ENCODE measurements around the gene PANK2. TPM values are rescaled to one million over a fixed set of nuclear protein-coding genes. Genes with fewer than 3 reads are reported as not detected.
A peak's percentile ranks its signal among the peaks of the same experiment; 100 is the strongest.

The PANK2 gene
- total RNA-seq, 5 donors from 2014 or later (not counting 1 experiment from before 2014, with no cell fraction given), result 45.0 to 67.0 (median 63.6) TPM

GRCh38 chr20:3861191-3861590, 28.0 kb upstream of the PANK2 start:
- peaks cover 51% of the 10 kb centered on the region for H3K36me3 Mint-ChIP-seq
- no peaks in the 10 kb centered on the region for H3K9me3 Mint-ChIP-seq
- H3K36me3 ChIP-seq (ENCODE audit: control insufficient read depth in 2 of 2, extremely low read depth in 1 of 2, insufficient read depth in 1 of 2, low read length in 1 of 2), result peaks cover 28 to 80% of the 10 kb centered on the region in 2 donors
- POLR2A ChIA-PET, result no interaction called here
- no peak for ATAC-seq (replicated peaks in 1 of 4)
- H3K4me3 Mint-ChIP-seq, result no peak overlapping the region
- no peak overlapping the region for H3K27ac ChIP-seq (ENCODE audit: low read length)
- H3K4me1 Mint-ChIP-seq, result peaks cover 3 to 8% (median 5%) of the 10 kb centered on the region in 3 donors
- CTCF ChIA-PET, result no interaction called here
- H3K27me3 Mint-ChIP-seq, result no peaks in the 10 kb centered on the region
- 94% methylated on average over 5 of the region's 7 CpGs for WGBS (ENCODE audit: insufficient coverage)
- no peaks in the 10 kb centered on the region for H3K9me3 ChIP-seq
- no peaks in the 10 kb centered on the region for H3K27me3 ChIP-seq (replicated peaks in 1 of 2; ENCODE audit: control insufficient read depth in 2 of 2, extremely low read depth in 1 of 2, insufficient read depth in 2 of 2, low read length in 1 of 2)
- no peak for DNase-seq
- H3K4me1 ChIP-seq (ENCODE audit: control insufficient read depth in 1 of 2, extremely low read depth in 1 of 2, insufficient read depth in 2 of 2, low read length in 2 of 2), result peaks cover 0 to 3% of the 10 kb centered on the region in 2 experiments
- no peak overlapping the region for H3K4me3 ChIP-seq (ENCODE audit: control insufficient read depth in 1 of 2, extremely low read depth in 1 of 2, low read length in 1 of 2)
- H3K27ac Mint-ChIP-seq, result no peak overlapping the region

GRCh38 chr20:3862333-3862732, 26.9 kb upstream of the PANK2 start:
- WGBS (ENCODE audit: insufficient coverage), result no CpG with 5 or more reads among the region's 1 CpG
- Mint-ChIP-seq H3K4me3 (no peak overlapping the region), H3K27me3 (no peaks in the 10 kb centered on the region), H3K27ac (no peak overlapping the region), H3K36me3 (peaks cover 54% of the 10 kb centered on the region), H3K4me1 (peaks cover 0 to 5% (median 0%) of the 10 kb centered on the region in 3 donors), H3K9me3 (no peaks in the 10 kb centered on the region)
- H3K4me3 ChIP-seq (ENCODE audit: control insufficient read depth in 1 of 2, extremely low read depth in 1 of 2, low read length in 1 of 2), result no peak overlapping the region
- no peaks in the 10 kb centered on the region for H3K9me3 ChIP-seq
- H3K27me3 ChIP-seq (replicated peaks in 1 of 2; ENCODE audit: control insufficient read depth in 2 of 2, extremely low read depth in 1 of 2, insufficient read depth in 2 of 2, low read length in 1 of 2), result no peaks in the 10 kb centered on the region
- POLR2A ChIA-PET, result no interaction called here
- CTCF ChIA-PET, result interaction anchor here (0.5 to 0.6 kb wide), 2 partner anchors 12 to 25 kb away, joined by 4 read pairs; no protein-coding TSS in a partner anchor
- peaks cover 0 to 3% of the 10 kb centered on the region in 2 experiments for H3K4me1 ChIP-seq (ENCODE audit: control insufficient read depth in 1 of 2, extremely low read depth in 1 of 2, insufficient read depth in 2 of 2, low read length in 2 of 2)
- DNase-seq (no peak), ATAC-seq (replicated peaks in 1 of 4) (no peak)
- peaks cover 29 to 80% of the 10 kb centered on the region in 2 donors for H3K36me3 ChIP-seq (ENCODE audit: control insufficient read depth in 2 of 2, extremely low read depth in 1 of 2, insufficient read depth in 1 of 2, low read length in 1 of 2)
- H3K27ac ChIP-seq (ENCODE audit: low read length), result no peak overlapping the region

- ChIA-PET POLR2A (no interaction called here), CTCF (no interaction called here)
- Histone ChIP-seq H3K27ac (ENCODE audit: low read length) (no peak overlapping the region), H3K9me3 (no peaks in the 10 kb centered on the region), H3K4me1 (ENCODE audit: control insufficient read depth in 1 of 2, extremely low read depth in 1 of 2, insufficient read depth in 2 of 2, low read length in 2 of 2) (peaks cover 0 to 3% of the 10 kb centered on the region in 2 experiments), H3K27me3 (replicated peaks in 1 of 2; ENCODE audit: control insufficient read depth in 2 of 2, extremely low read depth in 1 of 2, insufficient read depth in 2 of 2, low read length in 1 of 2) (no peaks in the 10 kb centered on the region), H3K4me3 (ENCODE audit: control insufficient read depth in 1 of 2, extremely low read depth in 1 of 2, low read length in 1 of 2) (no peak overlapping the region), H3K36me3 (ENCODE audit: control insufficient read depth in 2 of 2, extremely low read depth in 1 of 2, insufficient read depth in 1 of 2, low read length in 1 of 2) (peaks cover 20 to 77% of the 10 kb centered on the region in 2 donors)
- DNase-seq (no peak), ATAC-seq (replicated peaks in 1 of 4) (no peak)
- Mint-ChIP-seq H3K36me3 (peaks cover 49% of the 10 kb centered on the region), H3K4me1 (no peaks in the 10 kb centered on the region), H3K4me3 (no peak overlapping the region), H3K27ac (peak overlapping the region in 1 of 2 donors; percentile 58), H3K9me3 (no peaks in the 10 kb centered on the region), H3K27me3 (no peaks in the 10 kb centered on the region)
- WGBS (ENCODE audit: insufficient coverage), result 97% methylated on average over 6 of the region's 7 CpGs
Observed at GRCh38 chr20:3863317-3863716, 25.9 kb upstream of the PANK2 start.

- H3K9me3 ChIP-seq, result no peaks in the 10 kb centered on the region
- ATAC-seq (replicated peaks in 1 of 4) (no peak), DNase-seq (no peak)
- H3K36me3 ChIP-seq (ENCODE audit: control insufficient read depth in 2 of 2, extremely low read depth in 1 of 2, insufficient read depth in 1 of 2, low read length in 1 of 2), result peaks cover 20 to 76% of the 10 kb centered on the region in 2 donors
- Mint-ChIP-seq H3K27me3 (no peaks in the 10 kb centered on the region), H3K4me3 (no peak overlapping the region), H3K36me3 (peaks cover 46% of the 10 kb centered on the region), H3K27ac (no peak overlapping the region), H3K4me1 (no peaks in the 10 kb centered on the region), H3K9me3 (no peaks in the 10 kb centered on the region)
- peaks cover 0 to 3% of the 10 kb centered on the region in 2 experiments for H3K4me1 ChIP-seq (ENCODE audit: control insufficient read depth in 1 of 2, extremely low read depth in 1 of 2, insufficient read depth in 2 of 2, low read length in 2 of 2)
- 95% methylated on average over 5 of the region's 5 CpGs for WGBS (ENCODE audit: insufficient coverage)
- H3K27me3 ChIP-seq (replicated peaks in 1 of 2; ENCODE audit: control insufficient read depth in 2 of 2, extremely low read depth in 1 of 2, insufficient read depth in 2 of 2, low read length in 1 of 2), result no peaks in the 10 kb centered on the region
- ChIA-PET POLR2A (no interaction called here), CTCF (no interaction called here)
- no peak overlapping the region for H3K4me3 ChIP-seq (ENCODE audit: control insufficient read depth in 1 of 2, extremely low read depth in 1 of 2, low read length in 1 of 2)
- H3K27ac ChIP-seq (ENCODE audit: low read length), result no peak overlapping the region
Observed at GRCh38 chr20:3864518-3864917, 24.7 kb upstream of the PANK2 start.

GRCh38 chr20:3865152-3865886, 23.9 kb upstream of the PANK2 start:
- no peaks in the 10 kb centered on the region for H3K27me3 Mint-ChIP-seq
- Histone ChIP-seq H3K4me1 (ENCODE audit: control insufficient read depth in 1 of 2, extremely low read depth in 1 of 2, insufficient read depth in 2 of 2, low read length in 2 of 2) (peaks cover 0 to 3% of the 10 kb centered on the region in 2 experiments), H3K27me3 (replicated peaks in 1 of 2; ENCODE audit: control insufficient read depth in 2 of 2, extremely low read depth in 1 of 2, insufficient read depth in 2 of 2, low read length in 1 of 2) (no peaks in the 10 kb centered on the region), H3K9me3 (no peaks in the 10 kb centered on the region), H3K36me3 (ENCODE audit: control insufficient read depth in 2 of 2, extremely low read depth in 1 of 2, insufficient read depth in 1 of 2, low read length in 1 of 2) (peaks cover 25 to 75% of the 10 kb centered on the region in 2 donors), H3K27ac (ENCODE audit: low read length) (no peak overlapping the region), H3K4me3 (ENCODE audit: control insufficient read depth in 1 of 2, extremely low read depth in 1 of 2, low read length in 1 of 2) (no peak overlapping the region)
- H3K4me3 Mint-ChIP-seq, result no peak overlapping the region
- ATAC-seq (replicated peaks in 1 of 4) (no peak), DNase-seq (no peak)
- H3K27ac Mint-ChIP-seq, result no peak overlapping the region
- no peaks in the 10 kb centered on the region for H3K4me1 Mint-ChIP-seq
- WGBS (ENCODE audit: insufficient coverage), result 97% methylated on average over 11 of the region's 14 CpGs
- H3K9me3 Mint-ChIP-seq, result no peaks in the 10 kb centered on the region
- peaks cover 46% of the 10 kb centered on the region for H3K36me3 Mint-ChIP-seq
- POLR2A ChIA-PET, result interaction anchor here in 1 of 2 donors (0.7 kb wide), 1 partner anchor 20 kb away, joined by 22 read pairs; no protein-coding TSS in a partner anchor
- CTCF ChIA-PET, result interaction anchor here in 1 of 2 donors (0.6 kb wide), 1 partner anchor 10 kb away, joined by 6 read pairs; no protein-coding TSS in a partner anchor

- Mint-ChIP-seq H3K4me3 (no peak overlapping the region), H3K36me3 (peaks cover 50% of the 10 kb centered on the region), H3K27me3 (no peaks in the 10 kb centered on the region), H3K9me3 (no peaks in the 10 kb centered on the region), H3K4me1 (no peaks in the 10 kb centered on the region), H3K27ac (no peak overlapping the region)
- 93% methylated on average over 10 of the region's 14 CpGs for WGBS (ENCODE audit: insufficient coverage)
- no peak overlapping the region for H3K27ac ChIP-seq (ENCODE audit: low read length)
- H3K4me3 ChIP-seq (ENCODE audit: control insufficient read depth in 1 of 2, extremely low read depth in 1 of 2, low read length in 1 of 2), result no peak overlapping the region
- CTCF ChIA-PET, result interaction anchor here in 1 of 2 donors (0.5 to 0.6 kb wide), 2 partner anchors 10 to 226 kb away, joined by 6 to 7 read pairs; no protein-coding TSS in a partner anchor
- POLR2A ChIA-PET, result interaction anchor here in 1 of 2 donors (0.7 kb wide), 1 partner anchor 21 kb away, joined by 22 read pairs; no protein-coding TSS in a partner anchor
- H3K27me3 ChIP-seq (replicated peaks in 1 of 2; ENCODE audit: control insufficient read depth in 2 of 2, extremely low read depth in 1 of 2, insufficient read depth in 2 of 2, low read length in 1 of 2), result no peaks in the 10 kb centered on the region
- ATAC-seq (replicated peaks in 1 of 4), result no peak
- peaks cover 0 to 3% of the 10 kb centered on the region in 2 experiments for H3K4me1 ChIP-seq (ENCODE audit: control insufficient read depth in 1 of 2, extremely low read depth in 1 of 2, insufficient read depth in 2 of 2, low read length in 2 of 2)
- no peaks in the 10 kb centered on the region for H3K9me3 ChIP-seq
- H3K36me3 ChIP-seq (ENCODE audit: control insufficient read depth in 2 of 2, extremely low read depth in 1 of 2, insufficient read depth in 1 of 2, low read length in 1 of 2), result peaks cover 25 to 75% of the 10 kb centered on the region in 2 donors
- DNase-seq, result no peak
Observed at GRCh38 chr20:3865887-3866407, 23.2 kb upstream of the PANK2 start.

Measured in T-cell (primary cell).